Stimulated activated CD8-positive, alpha-beta memory T cell treated with anti-CD3 and anti-CD28 coated beads, Interleukin-15, amount 100 ng/mL, for 24 hours (primary cell): Measurements from ENCODE around the gene MCM3AP.
A peak's percentile ranks its signal among the peaks of the same experiment; 100 is the strongest.
"Not testable (repeated sequence)": the region's sequence is repeated elsewhere in the genome, so short reads cannot be mapped to it uniquely, and the experiment has no call there.

Experiments
- DNase-seq: peaks from one replicate; pipeline ENCODE4 v3.0.0-alpha.2; 2020; ENCODE audit warnings: low read depth

The MCM3AP gene

DNA sequence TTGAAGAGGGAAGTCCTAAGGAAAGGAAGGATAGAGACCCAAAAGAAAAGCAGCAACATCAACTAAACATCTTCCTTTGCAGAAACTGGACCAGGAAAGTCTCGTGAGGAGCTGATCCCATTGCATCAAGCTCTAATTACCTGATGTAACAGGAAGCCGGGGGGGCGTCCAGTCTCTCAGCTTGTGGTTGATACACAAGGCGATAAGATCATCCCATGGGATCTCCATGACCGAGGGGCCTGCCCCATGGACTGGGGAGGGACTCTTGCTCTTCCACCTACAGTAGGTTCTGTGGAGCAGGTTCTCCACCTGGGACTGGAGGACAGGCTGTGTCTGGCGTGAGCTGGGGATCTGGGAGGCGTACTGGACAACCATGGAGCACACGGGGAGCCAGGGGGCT lies 42.1 kb downstream of the MCM3AP start:
- no peak for DNase-seq

DNA sequence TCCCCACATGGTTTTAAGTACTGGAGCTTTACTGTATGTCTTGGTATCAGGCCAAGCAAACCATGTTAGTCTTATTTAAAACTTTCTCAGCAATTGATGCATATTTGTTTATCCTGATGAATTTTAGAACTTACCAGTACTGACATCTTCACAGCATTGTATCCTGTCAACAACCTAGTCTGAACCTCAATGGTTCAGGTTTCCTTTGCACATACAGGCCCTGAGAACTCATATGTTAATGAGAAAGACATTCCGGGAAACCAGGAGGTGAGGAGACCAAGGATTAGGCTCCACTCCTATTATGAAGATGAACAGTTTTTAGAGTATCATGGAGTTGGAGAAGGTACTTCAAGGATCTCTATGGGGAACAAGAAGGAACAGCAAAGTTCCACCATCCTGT lies 43.8 kb downstream of the MCM3AP start:
- DNase-seq, result not testable (repeated sequence)

DNA sequence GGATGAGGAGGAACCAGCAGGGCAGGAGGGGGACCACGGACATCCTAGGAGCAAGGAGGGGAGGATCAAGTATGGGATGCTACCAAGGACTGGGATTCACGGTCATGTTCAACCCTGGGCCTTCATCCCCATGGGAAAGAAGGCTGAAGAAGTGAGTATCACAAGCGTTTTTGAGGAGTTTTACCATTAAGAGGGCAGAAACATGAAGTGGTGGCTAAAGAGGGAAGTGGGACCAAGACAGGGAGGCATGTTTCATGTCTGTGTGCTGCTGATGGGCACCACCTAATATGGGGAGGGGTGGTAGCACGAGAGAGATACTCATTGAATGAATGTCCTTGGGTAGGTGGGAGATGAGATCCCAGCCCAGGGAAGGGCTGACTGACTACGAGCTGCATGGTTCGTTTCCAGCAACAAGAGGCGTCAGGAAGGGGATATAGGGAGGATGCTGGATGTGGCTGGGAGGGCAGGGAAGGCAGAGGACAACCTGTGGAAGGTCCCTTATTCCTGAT lies 45.5 kb downstream of the MCM3AP start:
- DNase-seq, result no peak

DNA sequence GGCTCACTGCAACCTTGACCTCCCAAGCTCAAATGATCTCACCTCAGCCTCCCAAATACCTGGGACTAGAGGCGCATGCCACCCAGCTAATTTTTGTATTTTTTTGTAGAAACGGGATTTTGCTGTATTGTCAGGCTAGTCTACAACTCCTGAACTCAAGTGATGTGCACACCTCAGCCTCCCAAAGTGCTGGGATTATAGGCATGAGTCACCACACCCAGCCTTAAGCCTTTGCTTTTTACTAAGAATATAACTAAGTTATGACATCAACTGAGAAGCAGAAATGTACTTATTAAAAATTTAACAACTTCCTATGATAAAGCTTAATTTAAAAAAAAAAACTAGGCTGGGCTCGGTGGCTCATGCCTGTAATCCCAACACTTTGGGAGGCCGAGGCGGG lies 47.9 kb downstream of the MCM3AP start:
- DNase-seq, result no peak

DNA sequence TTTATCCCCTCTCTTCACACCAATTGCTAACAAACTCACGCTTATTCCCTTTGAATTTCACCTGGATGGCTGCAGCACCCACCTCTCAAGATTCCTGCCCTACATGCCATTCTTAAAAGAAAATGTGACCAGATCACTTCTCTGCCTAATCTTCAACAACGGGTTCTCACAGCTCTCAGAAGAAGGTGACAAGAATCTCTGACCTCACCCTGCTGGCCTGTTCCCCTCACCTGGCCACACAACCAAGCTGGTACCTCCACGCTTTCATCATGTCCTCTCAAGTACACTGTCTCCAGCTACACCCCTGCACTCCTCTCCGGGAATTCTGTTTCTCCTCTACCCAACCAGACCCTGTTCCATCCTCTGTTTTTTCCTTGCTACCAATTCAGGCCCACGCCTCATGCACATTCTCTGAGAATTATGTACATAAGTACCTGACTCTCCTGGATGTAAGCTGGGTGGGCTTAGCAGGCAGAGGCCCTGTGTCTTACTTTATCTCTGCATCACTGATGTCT lies 50.9 kb downstream of the MCM3AP start:
- no peak for DNase-seq

DNA sequence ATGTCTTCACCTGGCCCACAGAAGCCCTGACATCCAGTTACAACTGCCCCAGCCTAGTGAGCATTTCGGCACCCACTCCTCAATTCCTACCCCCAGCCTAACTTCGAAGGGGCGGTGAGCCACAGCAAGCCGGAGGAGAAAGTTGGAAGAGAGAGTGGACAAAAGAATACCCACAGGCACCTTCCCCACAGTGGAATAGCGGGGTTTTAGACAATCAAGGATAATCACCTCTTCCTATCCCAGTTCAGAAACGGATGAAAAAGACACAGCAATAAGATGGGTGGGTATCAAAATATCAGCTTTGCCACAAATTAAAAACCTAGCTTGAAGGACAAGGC lies 55.5 kb downstream of the MCM3AP start:
- no peak for DNase-seq

DNA sequence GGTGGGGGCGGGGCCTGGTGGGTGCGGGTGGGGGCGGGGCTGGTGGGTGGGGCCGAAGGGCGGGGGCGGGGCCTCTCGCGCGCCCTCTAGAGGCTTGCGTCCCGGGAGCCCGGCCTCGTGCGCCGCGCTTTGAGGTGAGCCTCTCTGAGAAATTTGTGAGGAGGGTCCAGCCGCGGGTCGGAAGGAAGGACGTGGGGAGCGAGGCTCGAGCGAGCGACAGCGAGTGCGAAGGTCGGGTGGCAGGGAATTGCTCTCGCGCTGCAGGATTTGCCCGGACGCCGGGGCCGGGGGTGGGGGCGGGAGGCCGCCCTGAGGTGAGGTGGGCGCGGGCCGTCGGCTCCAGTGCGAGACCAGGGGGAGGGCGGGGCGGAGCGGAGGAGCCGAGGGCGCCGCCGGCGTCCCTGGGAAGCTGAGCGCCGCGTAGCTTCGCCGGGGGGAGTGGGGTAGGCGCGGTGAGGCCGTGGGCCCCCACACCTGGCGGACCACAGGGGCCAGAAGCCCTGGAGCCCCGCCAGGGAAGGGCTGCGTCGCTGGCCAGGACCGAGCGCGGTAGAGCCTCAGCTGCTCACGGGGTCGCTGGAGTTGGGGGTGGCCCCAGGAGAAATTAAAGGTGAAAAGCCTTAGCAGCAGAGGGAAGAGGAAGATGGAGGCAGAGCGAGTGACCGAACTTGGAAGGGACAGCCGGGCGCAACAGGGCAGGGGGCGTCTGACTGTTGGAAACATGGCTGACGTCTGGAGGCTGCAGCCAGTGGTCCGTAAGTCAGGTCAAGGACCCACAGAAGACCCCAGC lies 56.1 kb downstream of the MCM3AP start:
- DNase-seq, result no peak

DNA sequence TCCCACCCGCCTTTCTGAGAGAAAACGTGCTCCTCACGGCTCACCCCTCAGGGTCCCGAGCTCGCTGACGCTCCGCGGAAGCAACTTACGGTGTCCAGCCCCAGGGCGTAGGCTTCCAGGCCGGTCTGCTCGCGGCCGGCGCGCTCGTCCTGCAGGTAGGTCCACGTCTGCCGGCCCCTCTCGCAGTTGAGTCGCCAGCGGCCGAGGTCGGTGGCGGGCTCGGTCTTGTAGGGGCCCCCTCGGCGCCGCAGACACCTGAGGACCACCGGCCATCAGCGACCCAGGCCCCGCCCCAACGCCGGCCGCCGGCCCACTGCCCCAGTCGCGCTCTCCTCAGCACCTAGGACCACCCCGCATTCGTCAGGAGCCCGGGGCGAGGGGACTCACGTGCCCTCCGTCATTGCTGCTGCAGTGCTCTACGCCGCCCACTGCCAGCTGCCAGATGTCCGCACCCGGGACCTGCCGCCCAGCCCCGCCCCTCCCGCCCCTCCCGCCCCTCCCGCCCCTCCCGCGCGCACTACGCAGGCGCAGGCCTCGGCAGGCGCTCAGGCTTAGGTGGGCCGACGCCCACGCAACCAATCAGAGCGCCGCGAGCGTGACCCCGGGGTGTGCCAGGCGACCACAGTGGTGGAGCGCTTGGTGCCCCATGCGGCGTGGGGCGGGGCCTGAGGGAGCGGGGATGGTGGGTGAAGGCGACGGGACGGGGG lies 56.9 kb downstream of the MCM3AP start, which contains the start of gene LSS:
Gene LSS (minus strand): TSS at position 430 of the 707 bp plus-strand sequence. CDS start 29 bp downstream, at position 401.
- peak; percentile 89 for DNase-seq

DNA sequence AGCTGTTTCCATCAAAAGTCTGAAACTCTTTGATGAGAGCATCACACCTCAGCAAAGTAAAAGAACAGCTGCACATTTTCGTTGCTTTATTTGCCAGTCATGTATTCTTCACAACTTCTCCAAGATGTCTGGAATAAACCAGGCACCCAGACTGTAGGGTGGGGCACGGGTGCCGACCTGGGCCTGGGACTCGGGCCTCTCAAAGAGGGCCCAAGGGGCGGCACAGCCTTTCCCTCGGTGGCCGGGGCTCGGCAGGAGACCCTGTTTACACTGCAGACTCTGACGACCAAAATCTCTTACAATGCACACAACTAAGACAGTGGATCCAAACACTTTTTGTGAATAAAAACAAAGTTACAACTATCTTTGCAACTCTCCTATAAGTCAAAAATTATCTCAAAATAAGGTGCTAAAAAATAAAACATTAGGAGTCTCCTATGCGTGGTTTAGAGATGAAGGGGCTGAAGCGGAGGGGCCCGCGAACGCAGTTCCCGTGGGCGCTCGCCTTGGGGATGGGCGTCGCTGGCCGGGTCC lies 57.5 kb downstream of the MCM3AP start:
- DNase-seq, result no peak

DNA sequence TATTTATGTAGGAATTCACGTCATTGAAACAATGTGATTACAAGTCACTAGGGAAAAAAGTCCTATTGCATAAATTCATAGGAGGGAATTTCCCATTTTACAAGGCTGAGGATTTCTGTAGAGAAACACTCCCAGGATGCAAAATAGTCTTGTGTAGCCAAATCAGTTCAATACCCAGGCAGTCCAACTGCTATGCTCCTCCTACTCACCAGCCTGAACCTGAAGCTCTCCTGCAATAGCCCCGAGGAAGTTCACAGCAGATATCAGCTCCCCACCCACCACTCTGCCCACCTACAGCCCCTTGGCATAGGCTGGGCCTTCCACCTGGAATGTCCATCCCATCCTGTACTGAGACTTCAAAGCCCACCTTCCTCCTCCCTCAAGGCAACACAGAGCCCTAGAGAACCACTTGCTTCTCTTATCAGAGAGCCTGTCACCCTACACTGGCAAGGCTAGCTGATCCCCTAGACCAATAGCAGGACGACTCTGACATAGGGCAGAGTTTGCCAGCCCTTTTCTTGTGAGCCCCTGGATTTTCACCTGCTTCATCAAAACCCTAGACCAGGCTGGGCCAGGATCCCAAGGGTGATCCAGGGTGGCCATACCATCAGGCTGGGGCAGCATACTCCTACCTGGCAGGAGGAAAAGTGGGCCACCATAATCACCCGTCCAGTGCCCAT lies 58.4 kb downstream of the MCM3AP start:
- no peak for DNase-seq

DNA sequence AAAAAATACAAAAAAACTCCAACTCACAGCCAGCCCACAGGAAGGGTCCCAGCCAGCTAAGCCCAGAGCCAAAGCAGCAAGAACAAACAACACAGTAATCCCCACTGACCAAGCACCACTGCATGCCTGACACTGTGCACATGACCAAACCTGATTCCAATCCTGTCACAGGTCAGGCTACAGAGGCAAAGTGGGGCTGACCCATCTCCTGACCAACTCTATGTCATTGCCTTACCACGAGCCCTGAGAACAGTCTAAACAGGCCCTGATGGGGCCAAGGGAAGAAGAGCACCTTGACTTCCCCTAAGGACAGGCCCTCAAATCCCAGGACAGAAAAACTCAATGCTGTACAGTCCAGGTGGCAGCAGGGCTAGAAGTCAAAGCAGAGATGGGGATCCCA lies 59.3 kb downstream of the MCM3AP start:
- no peak for DNase-seq

DNA sequence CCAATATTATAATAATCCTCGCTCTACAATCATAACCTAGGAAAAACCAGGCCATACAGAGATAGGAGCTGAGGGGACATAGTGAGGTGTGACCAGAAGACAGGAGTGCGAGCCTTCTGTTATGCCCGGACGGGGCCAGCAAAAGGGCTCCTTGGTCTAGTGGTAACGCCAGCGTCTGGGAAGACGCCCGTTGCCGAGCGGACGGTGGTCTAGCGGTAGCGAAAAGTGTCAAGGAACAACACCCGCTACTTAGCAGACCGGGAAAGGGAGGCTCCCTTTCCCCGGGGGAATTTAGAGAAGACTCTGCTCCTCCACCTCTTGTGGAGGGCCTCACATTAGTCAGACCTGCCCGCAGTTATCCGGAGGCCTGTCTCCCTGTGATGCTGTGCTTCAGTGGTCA lies 61.8 kb downstream of the MCM3AP start:
- DNase-seq, result not testable (repeated sequence)

DNA sequence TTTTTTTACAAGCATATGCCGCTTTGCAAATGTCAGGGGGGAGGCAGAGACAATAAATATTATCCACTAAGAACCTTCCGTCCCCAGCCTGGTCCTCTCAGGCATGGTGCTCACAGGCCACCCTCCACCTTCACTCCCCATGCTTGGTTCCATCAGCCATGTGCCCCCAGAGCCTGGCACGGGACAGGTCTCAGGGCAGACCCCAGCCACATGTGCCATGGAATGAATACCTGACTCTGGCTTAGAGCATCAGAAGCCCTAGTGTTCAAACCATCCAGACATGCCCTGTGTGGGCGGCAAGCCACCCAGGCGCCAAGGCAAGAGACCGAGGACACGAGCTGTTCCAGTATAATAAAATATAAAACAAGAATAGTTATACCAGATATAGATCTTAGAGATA lies 62.2 kb downstream of the MCM3AP start:
- no peak for DNase-seq

DNA sequence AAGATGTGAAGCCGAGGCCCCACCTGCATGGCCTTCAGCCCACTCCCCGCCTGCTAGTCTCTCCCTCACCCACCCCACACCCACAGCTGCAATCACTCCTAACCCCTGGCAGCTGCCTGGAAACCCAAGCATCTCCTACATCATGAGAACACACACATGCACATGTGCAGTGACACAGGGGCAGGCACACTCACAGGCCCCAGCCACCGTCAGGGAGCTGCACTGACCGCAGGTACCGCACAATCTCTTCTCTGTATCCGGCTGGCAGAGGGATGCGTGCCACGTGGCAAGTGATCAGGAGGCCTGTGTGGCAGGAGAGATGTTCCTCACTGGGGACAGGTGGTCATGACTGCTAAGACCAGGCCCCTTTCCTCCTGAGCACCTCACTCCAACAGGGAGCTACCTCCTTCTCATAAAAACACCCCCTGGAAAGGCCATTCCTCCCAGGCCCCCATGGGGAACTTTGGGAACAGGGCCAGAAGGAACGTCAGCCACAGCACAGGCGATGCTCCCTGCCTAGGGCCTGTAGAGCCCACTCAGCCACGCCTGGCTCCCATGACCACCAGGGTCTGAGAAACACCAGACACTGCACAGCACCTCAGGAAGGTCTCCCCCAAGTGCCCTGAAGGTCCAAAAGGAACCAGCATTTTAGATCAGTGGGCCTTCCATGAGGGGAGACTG lies 62.8 kb downstream of the MCM3AP start:
- no peak for DNase-seq

DNA sequence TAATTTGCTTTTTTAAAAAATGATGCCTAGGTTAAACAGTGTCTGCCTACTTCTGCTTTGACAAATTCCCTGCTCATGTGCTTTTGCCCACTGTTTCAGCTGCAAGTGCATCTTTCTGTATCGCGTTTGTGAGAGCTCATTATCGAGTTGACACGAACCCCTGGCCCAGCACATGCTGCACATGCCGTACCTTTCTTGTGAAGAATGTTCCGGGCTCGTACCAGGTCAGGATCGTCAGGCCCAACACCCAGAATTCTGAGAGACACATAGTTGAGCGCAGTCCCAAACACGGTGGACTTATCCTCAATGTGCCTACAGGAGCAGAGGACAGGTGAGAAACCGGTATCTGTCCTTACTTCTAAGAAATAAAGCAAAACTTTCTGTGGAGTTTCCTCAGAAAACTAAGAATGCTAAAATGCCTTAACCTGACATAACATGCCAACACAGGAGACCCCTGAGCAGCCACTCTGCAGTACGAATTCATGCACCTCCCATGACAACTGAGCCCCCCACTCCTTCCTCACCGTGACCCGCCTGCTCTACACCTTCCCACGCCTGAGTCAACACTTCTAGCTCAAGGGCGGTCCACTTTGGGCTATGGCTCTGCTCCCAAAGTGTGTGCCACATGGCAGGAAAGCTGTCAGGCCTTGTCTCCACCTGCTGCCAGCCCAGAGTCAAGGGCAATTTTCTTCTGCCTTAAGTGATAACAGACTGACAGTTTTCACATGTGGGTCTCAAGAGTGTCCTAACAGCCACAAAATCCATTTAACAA lies 63.6 kb downstream of the MCM3AP start:
- no peak for DNase-seq

DNA sequence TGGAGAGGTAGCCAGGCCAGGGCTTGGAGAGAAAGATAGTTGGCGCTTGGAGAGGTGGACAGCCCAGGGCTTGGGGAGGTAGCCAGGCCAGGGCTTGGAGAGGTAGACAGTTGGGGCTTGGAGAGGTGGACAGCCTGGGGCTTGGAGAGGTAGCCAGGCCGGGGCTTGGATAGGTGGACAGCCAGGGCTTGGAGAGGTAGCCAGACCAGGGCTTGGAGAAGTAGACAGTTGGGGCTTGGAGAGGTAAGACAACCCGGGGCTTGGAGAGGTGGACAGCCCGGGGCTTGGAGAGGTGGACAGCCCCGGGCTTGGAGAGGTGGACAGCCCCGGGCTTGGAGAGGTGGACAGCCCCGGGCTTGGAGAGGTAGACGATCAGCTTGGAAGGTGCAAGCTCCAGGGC lies 64.6 kb downstream of the MCM3AP start:
- no peak for DNase-seq

DNA sequence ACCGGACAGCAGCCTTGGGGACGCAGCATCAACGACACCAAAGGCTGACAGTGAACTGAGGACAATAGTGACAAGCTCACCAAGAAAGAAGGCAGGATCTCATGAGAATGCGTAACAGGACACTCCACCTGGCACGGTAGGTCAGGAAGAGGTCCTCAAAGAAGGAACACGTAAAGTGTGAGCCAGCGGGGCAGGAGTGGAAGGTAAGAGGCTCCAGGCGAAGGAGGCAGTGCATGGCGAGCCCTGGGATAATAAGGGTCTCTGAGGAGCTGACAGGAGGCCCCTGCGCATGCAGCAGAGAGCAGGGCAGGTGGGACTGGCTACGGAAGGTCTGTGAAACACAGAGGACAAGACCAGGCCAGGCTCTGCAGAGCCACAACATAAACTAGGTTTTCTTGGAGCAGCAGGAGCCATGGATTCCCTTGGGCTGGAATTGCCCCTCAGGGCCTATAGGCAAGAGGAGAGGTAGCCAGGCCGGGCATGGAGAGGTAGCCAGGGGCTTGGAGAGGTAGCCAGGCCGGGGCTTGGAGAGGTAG lies 65.1 kb downstream of the MCM3AP start:
- DNase-seq, result no peak

DNA sequence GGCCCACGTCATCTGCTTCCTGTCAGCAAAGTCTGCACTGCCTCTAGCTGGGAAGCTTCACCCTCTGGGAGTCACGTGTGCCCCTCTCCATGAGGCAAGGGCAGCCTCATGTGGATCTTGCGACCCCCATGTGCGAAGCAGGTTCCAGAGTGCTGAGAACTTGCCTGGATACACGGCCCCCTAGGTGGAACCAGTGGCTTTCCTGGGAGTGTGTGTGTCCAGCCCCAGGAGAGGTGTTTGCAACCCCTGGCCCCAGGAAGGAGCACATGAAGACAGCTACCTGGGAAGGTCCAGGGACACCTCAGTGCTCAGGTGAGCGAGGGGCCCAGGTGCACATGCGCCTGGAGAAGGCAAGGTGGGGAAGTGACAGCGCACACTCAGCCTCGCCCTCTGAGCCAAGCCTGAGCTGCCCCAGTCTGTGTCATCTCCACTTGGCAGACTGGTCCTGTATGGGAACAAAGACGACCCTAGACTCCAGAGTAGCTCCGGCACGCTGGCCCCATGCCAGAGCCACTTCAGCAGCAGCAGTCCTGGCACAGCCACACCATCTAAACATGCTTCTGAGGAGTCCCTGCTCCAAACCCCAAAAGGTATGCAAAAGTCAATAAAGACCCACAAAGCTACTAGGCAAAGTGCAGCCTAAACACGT lies 65.7 kb downstream of the MCM3AP start:
- no peak for DNase-seq

DNA sequence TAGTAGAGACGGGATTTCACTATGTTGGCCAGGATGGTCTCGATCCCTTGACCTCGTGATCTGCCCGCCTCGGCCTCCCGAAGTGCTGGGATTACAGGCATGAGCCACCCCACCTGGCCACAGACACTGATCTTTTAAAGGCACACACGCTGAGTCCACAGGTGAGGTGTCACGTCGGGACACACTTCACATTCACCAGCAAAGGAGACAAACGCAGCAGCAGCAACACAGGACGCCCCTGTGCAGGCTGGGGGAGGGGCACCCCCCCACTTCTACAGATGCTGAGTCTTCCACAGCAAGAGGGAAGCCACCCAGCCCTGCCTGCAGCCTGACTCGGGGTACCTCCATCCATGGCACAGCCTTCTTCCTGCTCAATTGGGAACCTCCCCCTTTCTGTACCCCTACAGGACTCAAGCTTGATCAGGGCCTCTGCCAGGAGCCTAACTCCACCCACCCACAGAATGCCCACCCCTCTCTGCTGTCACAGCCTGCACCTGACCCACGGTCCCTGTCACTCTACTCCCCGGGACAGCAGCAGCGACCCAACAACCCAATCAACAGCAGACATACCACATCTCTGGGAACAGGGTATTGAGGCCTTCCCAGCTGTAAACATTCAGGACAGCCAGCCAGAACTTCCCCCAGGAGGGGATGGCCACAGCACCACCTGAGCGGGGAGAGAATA lies 66.4 kb downstream of the MCM3AP start:
- no peak for DNase-seq
